Measurements from ENCODE around the gene GAPDH. TPM values are rescaled to one million over a fixed set of nuclear protein-coding genes. Genes with fewer than 3 reads are reported as not detected.
A peak's percentile ranks its signal among the peaks of the same experiment; 100 is the strongest.
"Not testable (repeated sequence)": the region's sequence is repeated elsewhere in the genome, so short reads cannot be mapped to it uniquely, and the experiment has no call there.

The GAPDH gene
- total RNA-seq, 1 donor from 2014 or later, result 2,297 TPM

GRCh38 chr12:6575648-6576047 is 41.3 kb downstream of the GAPDH start:
- H3K27ac ChIP-seq, result no peak overlapping the region
- H3K27me3 ChIP-seq, result no peaks in the 10 kb centered on the region
- no peak for TF ChIP-seq POLR2A (IDR thresholded peaks at IDR 0.05)
- no peak for TF ChIP-seq POLR2AphosphoS5 (IDR thresholded peaks at IDR 0.05; ENCODE audit: insufficient read depth in 1 of 2, low read depth in 1 of 2)
- no peak for TF ChIP-seq CTCF (IDR thresholded peaks at IDR 0.05)
- peaks cover 10 to 95% of the 10 kb centered on the region in 2 donors for H3K36me3 ChIP-seq
- intact Hi-C loops (cut with DNase I), result no loop called here
- no peak overlapping the region for H3K4me3 ChIP-seq
- no peaks in the 10 kb centered on the region for H3K9me3 ChIP-seq
- H3K4me1 ChIP-seq, result no peaks in the 10 kb centered on the region
- no peak for DNase-seq (ENCODE audit: extremely low spot score in 2 of 2)

GRCh38 chr12:6582196-6582595 is 47.9 kb downstream of the GAPDH start:
- Histone ChIP-seq H3K4me3 (no peak overlapping the region), H3K4me1 (no peaks in the 10 kb centered on the region), H3K27me3 (no peaks in the 10 kb centered on the region), H3K9me3 (no peaks in the 10 kb centered on the region), H3K36me3 (peaks cover 7 to 96% of the 10 kb centered on the region in 2 donors), H3K27ac (no peak overlapping the region)
- TF ChIP-seq POLR2A (IDR thresholded peaks at IDR 0.05) (no peak), CTCF (IDR thresholded peaks at IDR 0.05) (no peak), POLR2AphosphoS5 (IDR thresholded peaks at IDR 0.05; ENCODE audit: insufficient read depth in 1 of 2, low read depth in 1 of 2) (no peak)
- intact Hi-C loops (cut with DNase I), result no loop called here
- no peak for DNase-seq (ENCODE audit: extremely low spot score in 2 of 2)

- no peak for DNase-seq (ENCODE audit: extremely low spot score in 2 of 2)
- intact Hi-C loops (cut with DNase I), result no loop called here
- TF ChIP-seq POLR2A (IDR thresholded peaks at IDR 0.05), result no peak
- TF ChIP-seq POLR2AphosphoS5 (IDR thresholded peaks at IDR 0.05; ENCODE audit: insufficient read depth in 1 of 2, low read depth in 1 of 2), result no peak
- no peak for TF ChIP-seq CTCF (IDR thresholded peaks at IDR 0.05)
- Histone ChIP-seq H3K36me3 (peaks cover 4 to 96% of the 10 kb centered on the region in 2 donors), H3K4me3 (no peak overlapping the region), H3K27ac (no peak overlapping the region), H3K27me3 (no peaks in the 10 kb centered on the region), H3K4me1 (no peaks in the 10 kb centered on the region), H3K9me3 (no peaks in the 10 kb centered on the region)
These were observed 48.6 kb downstream of the GAPDH start for GRCh38 chr12:6582959-6583358.

- peaks cover 0 to 94% of the 10 kb centered on the region in 2 donors for H3K36me3 ChIP-seq
These were observed 50.0 kb downstream of the GAPDH start for GRCh38 chr12:6584293-6584692.

GRCh38 chr12:6586569-6586968 is 52.3 kb downstream of the GAPDH start:
- peaks cover 0 to 97% of the 10 kb centered on the region in 2 donors for H3K36me3 ChIP-seq
- intact Hi-C loops (cut with DNase I); H3K9me3 ChIP-seq; H3K27ac ChIP-seq; H3K4me1 ChIP-seq; H3K27me3 ChIP-seq; H3K4me3 ChIP-seq; DNase-seq (ENCODE audit: extremely low spot score in 2 of 2): not testable (repeated sequence)

More at GRCh38 chr12:6584293-6584692, 50.0 kb downstream of the GAPDH start:
- TF ChIP-seq POLR2AphosphoS5 (IDR thresholded peaks at IDR 0.05; ENCODE audit: insufficient read depth in 1 of 2, low read depth in 1 of 2) (no peak), POLR2A (IDR thresholded peaks at IDR 0.05) (no peak), CTCF (IDR thresholded peaks at IDR 0.05) (no peak)
- H3K27ac ChIP-seq, result no peak overlapping the region
- intact Hi-C loops (cut with DNase I), result no loop called here
- H3K4me3 ChIP-seq, result no peak overlapping the region
- DNase-seq (ENCODE audit: extremely low spot score in 2 of 2), result no peak
- no peaks in the 10 kb centered on the region for H3K4me1 ChIP-seq
- H3K27me3 ChIP-seq, result no peaks in the 10 kb centered on the region
- H3K9me3 ChIP-seq, result no peaks in the 10 kb centered on the region

Small RNA genes within 50 kb of the gene (small RNA-seq; reads per million reads assigned to genes)
- 285 reads per million, percentile 98 among the genes with 10 or more reads in this experiment for gene SCARNA11

Other genes starting within 250 kb of the GAPDH start
- gene PLEKHG6, start 223.8 kb upstream of the GAPDH start, total RNA-seq, result 14.7 TPM
- gene TNFRSF1A, start 192.4 kb upstream of the GAPDH start, total RNA-seq, result 271 TPM
- gene SCNN1A, start 159.0 kb upstream of the GAPDH start, total RNA-seq, result 55.2 TPM
- 146 TPM for gene LTBR, start 150.4 kb upstream of the GAPDH start, total RNA-seq
- 1.2 TPM for gene CD27, start 89.6 kb upstream of the GAPDH start, total RNA-seq
- gene TAPBPL, start 82.5 kb upstream of the GAPDH start, total RNA-seq, result 21.1 TPM
- gene VAMP1, start 63.8 kb upstream of the GAPDH start, total RNA-seq, result 12.5 TPM
- gene MRPL51, start 41.3 kb upstream of the GAPDH start, total RNA-seq, result 23.1 TPM
- 25.5 TPM for gene NCAPD2, start 40.4 kb upstream of the GAPDH start, total RNA-seq
- 21.1 TPM for gene IFFO1, start 21.5 kb downstream of the GAPDH start, total RNA-seq
- gene NOP2, start 33.8 kb downstream of the GAPDH start, total RNA-seq, result 43.0 TPM
- gene CHD4, start 72.9 kb downstream of the GAPDH start, total RNA-seq, result 152 TPM
- gene LPAR5, start 101.4 kb downstream of the GAPDH start, total RNA-seq, result 7.4 TPM
- gene ACRBP, start 112.9 kb downstream of the GAPDH start, total RNA-seq, result 0.74 TPM
- 45.7 TPM for gene ING4, start 128.6 kb downstream of the GAPDH start, total RNA-seq
- gene ZNF384, start 154.9 kb downstream of the GAPDH start, total RNA-seq, result 31.9 TPM
- 5.6 TPM for gene PIANP, start 166.3 kb downstream of the GAPDH start, total RNA-seq
- 35.4 TPM for gene COPS7A, start 189.5 kb downstream of the GAPDH start, total RNA-seq
- gene MLF2, start 218.6 kb downstream of the GAPDH start, total RNA-seq, result 150 TPM
- gene PTMS, start 231.8 kb downstream of the GAPDH start, total RNA-seq, result 132 TPM
- gene LAG3, start 238.0 kb downstream of the GAPDH start, total RNA-seq, result 10.3 TPM